HG03139 (cell line): ENCODE measurements around the gene MYL5.
"Not testable (repeated sequence)": the region's sequence is repeated elsewhere in the genome, so short reads cannot be mapped to it uniquely, and the experiment has no call there.

ENCODE experiments used
- ATAC-seq: cut with Tn5 transposase; IDR thresholded peaks from one replicate; pipeline ENCODE4 v1.9.1; 2021; ENCODE audit not compliant: unreplicated experiment

Gene MYL5

GRCh38 chr4:669806-670559 lies 4.4 kb upstream of the MYL5 start:
- not testable (repeated sequence) for ATAC-seq

DNA sequence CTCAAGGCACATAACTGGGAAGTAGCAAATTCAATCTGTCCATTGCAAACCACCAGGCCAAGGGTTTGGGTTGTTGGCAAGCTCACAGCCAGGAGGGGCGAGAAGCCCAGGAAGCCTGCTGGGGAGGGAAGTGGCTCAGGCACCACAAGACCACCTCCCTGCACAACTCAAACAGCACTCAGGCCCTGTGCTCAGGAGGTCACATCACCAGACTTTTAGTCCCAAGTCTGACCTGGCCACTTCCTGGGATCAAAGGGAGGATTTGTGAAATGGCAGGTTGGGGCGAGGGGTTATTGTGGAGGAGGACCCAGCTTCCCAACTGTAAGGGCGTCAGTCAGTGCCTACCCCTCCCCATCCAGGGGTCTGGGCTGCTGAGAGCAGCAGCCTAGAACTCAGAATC lies 2.6 kb upstream of the MYL5 start:
- no peak for ATAC-seq

GRCh38 chr4:673349-674091 lies 822 bp upstream of the MYL5 start:
- ATAC-seq = no peak

GRCh38 chr4:675036-675882 lies 917 bp downstream of the MYL5 start:
- no peak for ATAC-seq

GRCh38 chr4:675980-676870 lies 1.9 kb downstream of the MYL5 start:
- ATAC-seq = no peak

DNA sequence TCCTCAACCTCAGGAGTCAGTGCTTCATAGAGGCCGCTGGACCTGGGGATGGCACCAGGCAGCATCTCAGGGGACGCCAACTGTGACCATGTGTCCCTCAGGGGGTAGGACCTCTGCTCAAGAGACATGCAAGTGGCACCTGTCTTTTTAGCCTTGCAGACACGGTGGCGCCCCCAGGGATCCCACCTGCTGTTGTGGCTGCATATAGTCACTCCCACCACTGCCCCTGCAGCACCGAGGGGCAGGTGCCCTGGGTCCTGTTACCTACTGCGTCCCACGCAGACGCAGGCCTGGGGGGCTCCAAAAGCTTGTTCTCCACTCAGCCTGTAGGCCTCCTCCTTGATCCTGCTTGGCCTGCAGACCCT lies 2.5 kb downstream of the MYL5 start:
- ATAC-seq = no peak

DNA sequence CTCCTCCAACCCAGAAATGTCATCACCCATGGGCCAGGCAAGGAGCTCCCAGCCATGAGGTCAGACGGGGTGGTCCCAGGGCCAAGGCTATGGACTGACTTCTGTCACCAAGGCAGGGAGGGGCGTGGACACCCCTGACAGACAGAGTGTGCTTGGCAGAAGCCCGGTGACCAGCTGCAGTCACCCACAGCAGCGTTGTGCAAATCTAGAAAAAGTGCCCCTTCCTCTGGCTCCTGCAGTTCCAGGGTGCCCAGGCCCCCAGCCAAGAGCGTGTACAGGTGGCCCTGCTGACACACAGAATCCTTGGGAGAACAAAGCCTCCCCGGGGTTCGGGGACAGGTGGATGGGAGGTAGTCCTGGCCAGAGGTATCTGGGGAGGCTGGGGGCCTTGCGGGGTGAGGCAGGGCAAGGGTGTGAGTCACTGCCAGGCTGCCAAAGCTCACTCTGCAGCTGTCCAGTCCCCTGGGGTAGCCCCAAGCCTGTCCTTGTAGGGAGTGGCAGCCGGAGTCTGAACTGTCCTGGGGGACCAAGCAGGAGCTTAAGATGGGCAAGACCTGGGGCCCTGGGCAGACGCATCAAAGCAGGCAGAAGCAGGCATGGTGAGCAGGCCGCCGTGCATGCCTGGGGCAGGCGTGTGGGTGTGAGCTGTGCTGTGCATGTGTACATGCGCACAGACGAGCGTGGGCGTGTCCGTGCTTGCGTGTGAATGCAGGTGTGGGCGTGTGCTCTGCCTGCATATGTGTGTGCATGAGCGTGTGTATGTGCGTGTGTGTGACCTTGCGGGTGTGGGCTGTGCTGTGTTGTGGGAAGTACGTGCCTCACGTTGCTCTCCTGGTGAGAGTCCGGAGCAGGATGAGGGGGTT lies 3.3 kb downstream of the MYL5 start:
- no peak for ATAC-seq

- ATAC-seq = no peak
Observed at GRCh38 chr4:678331-679103, 4.2 kb downstream of the MYL5 start.

DNA sequence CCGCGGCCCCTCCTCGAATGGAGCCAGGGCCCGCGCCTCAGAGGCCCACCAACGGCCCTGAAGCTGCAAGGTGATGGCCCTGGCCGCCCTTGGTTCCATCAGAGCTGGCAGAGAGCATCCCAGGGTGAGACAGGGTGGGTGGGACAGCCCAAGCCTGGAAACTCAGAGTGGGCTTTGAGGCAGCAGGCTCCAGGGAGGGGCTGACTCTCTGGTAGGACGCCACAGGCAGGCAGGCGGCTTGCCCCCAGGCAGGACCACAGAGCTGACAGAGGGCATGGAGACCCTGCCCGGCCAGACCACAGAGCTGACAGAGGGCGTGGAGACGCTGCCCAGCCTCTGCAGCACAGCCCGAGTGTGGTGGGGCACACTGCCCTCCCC lies 4.8 kb downstream of the MYL5 start:
- no peak for ATAC-seq

DNA sequence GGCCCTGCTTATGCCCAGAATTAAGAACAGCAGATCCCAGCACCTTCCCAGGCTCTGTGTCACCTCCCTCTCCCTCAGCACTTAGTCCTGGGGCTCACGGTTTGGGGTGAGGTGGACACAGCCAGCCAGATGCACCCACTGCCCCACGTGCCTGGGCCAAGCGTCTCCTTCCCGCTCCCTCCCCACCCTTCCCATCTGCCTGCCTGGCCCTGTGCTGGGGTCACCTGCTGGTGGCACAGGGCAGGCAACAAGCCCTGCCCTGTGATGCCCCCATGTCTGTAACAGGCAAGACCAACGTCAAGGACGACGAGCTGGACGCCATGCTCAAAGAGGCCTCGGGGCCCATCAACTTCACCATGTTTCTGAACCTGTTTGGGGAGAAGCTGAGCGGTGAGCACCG lies 5.3 kb downstream of the MYL5 start:
- no peak for ATAC-seq

DNA sequence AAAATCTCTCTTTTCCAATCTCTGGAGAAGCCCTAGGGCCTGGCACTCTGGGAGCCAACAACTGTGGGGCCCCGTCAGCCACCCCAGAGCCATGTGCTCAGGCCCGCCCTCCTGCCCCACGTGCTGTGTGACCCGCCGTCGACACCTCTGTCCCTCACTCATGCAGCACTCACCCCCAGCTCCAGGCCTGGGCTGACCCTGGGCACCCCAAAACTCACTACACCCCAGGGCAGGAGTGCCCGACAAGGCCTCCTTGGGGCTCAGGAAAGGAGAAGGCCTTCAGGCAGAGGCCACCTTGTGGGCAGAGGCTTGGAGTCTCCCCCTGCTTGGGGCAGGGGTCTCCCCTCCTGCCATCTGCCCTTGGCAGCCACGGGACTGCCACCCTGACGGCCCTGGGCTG lies 5.7 kb downstream of the MYL5 start:
- no peak for ATAC-seq

GRCh38 chr4:680551-680927 lies 6.2 kb downstream of the MYL5 start:
- ATAC-seq = no peak

GRCh38 chr4:680928-681645 lies 6.7 kb downstream of the MYL5 start:
- ATAC-seq = no peak

GRCh38 chr4:681736-682451 lies 7.6 kb downstream of the MYL5 start:
- no peak for ATAC-seq

DNA sequence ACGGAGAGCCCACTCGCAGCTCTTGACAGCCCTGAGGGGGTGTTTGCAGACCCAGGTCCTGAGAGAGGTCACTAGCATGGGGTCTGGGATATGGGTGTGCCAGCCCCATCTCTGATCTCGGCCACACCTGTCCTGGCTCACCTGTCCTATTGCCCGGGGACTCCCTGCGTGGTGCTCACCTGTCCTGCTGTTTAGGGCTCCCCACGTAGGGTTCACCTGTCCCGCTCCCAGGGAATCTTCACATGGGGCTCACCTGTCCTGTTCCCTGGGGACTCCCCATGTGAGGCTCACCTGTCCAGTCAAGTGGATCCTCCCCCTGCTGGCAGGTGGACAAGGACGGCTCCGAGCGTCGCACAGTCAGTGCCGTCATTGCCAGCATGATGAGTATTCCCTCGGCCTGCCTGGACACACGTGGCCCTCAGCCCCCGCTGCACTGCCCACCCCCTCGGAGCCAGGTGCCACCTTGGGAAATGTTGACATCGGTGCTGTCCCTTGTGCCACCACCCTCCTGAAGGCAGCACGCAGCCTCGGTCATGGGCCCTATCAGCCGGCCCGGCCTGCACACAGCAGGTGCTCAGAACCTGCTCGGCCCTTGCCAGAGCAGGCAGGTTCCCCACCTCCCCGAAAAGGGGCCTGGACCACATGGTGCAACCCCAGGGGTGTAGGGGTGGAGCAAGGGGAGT lies 8.3 kb downstream of the MYL5 start:
- no peak for ATAC-seq

- ATAC-seq = no peak
Observed at GRCh38 chr4:683247-683897, 9.0 kb downstream of the MYL5 start.
